ENCODE results near the gene CACNA1S. TPM values are rescaled to one million over a fixed set of nuclear protein-coding genes. Genes with fewer than 3 reads are reported as not detected.
A peak's percentile ranks its signal among the peaks of the same experiment; 100 is the strongest.

Gene CACNA1S
- polyA plus RNA-seq, 1 donor from 2014 or later: not detected

GRCh38 chr1:201114245-201115131 is 2.3 kb upstream of the CACNA1S start:
- Mint-ChIP-seq H3K36me3 (peaks cover 2% of the 10 kb centered on the region), H3K9me3 (no peaks in the 10 kb centered on the region), H3K4me1 (peaks cover 2 to 7% (median 4%) of the 10 kb centered on the region in 3 donors), H3K4me3 (peak overlapping the region; percentile 69 to 94 (median 86)), H3K27me3 (peaks cover 34% of the 10 kb centered on the region), H3K27ac (peak overlapping the region in 2 of 3 donors; percentile 10 to 90)

- Mint-ChIP-seq H3K4me1 (peaks cover 2 to 7% (median 2%) of the 10 kb centered on the region in 3 donors), H3K27ac (peak overlapping the region in 1 of 3 donors; percentile 90), H3K27me3 (peaks cover 32% of the 10 kb centered on the region), H3K9me3 (no peaks in the 10 kb centered on the region), H3K4me3 (peak overlapping the region; percentile 69 to 94 (median 86)), H3K36me3 (peaks cover 2% of the 10 kb centered on the region)
Observed at GRCh38 chr1:201113451-201114244, 1.4 kb upstream of the CACNA1S start.

GRCh38 chr1:201112926-201113325 is 700 bp upstream of the CACNA1S start:
- Mint-ChIP-seq H3K27ac (no peak overlapping the region), H3K9me3 (no peaks in the 10 kb centered on the region), H3K4me3 (peak overlapping the region in 3 of 4 donors; percentile 45 to 61 (median 49)), H3K27me3 (peaks cover 32% of the 10 kb centered on the region), H3K4me1 (peaks cover 2 to 7% (median 2%) of the 10 kb centered on the region in 3 donors), H3K36me3 (peaks cover 2% of the 10 kb centered on the region)

GRCh38 chr1:201111672-201112071 is 554 bp downstream of the CACNA1S start:
- H3K27me3 Mint-ChIP-seq: peaks cover 26% of the 10 kb centered on the region
- H3K4me3 Mint-ChIP-seq: no peak overlapping the region
- H3K4me1 Mint-ChIP-seq: peaks cover 2 to 7% (median 2%) of the 10 kb centered on the region in 3 donors
- no peak overlapping the region for H3K27ac Mint-ChIP-seq
- H3K36me3 Mint-ChIP-seq: peaks cover 2% of the 10 kb centered on the region
- no peaks in the 10 kb centered on the region for H3K9me3 Mint-ChIP-seq

GRCh38 chr1:201111156-201111555 is 1.1 kb downstream of the CACNA1S start:
- Mint-ChIP-seq H3K27ac (no peak overlapping the region), H3K36me3 (peaks cover 2% of the 10 kb centered on the region), H3K27me3 (peaks cover 23% of the 10 kb centered on the region), H3K4me3 (no peak overlapping the region), H3K9me3 (no peaks in the 10 kb centered on the region), H3K4me1 (peaks cover 2 to 7% (median 2%) of the 10 kb centered on the region in 3 donors)

- Mint-ChIP-seq H3K4me3 (peak overlapping the region in 1 of 4 donors; percentile 52), H3K9me3 (no peaks in the 10 kb centered on the region), H3K4me1 (peaks cover 2 to 7% (median 2%) of the 10 kb centered on the region in 3 donors), H3K27me3 (peaks cover 18% of the 10 kb centered on the region), H3K27ac (no peak overlapping the region), H3K36me3 (peaks cover 2% of the 10 kb centered on the region)
Observed at GRCh38 chr1:201110616-201111015, 1.6 kb downstream of the CACNA1S start.

GRCh38 chr1:201110138-201110537 is 2.1 kb downstream of the CACNA1S start:
- no peaks in the 10 kb centered on the region for H3K9me3 Mint-ChIP-seq
- peaks cover 17% of the 10 kb centered on the region for H3K27me3 Mint-ChIP-seq
- H3K4me1 Mint-ChIP-seq: peaks cover 2 to 7% (median 2%) of the 10 kb centered on the region in 3 donors
- peak overlapping the region in 1 of 4 donors; percentile 52 for H3K4me3 Mint-ChIP-seq
- no peak overlapping the region for H3K27ac Mint-ChIP-seq
- peaks cover 2% of the 10 kb centered on the region for H3K36me3 Mint-ChIP-seq

- peaks cover 2% of the 10 kb centered on the region for H3K36me3 Mint-ChIP-seq
- H3K4me3 Mint-ChIP-seq: no peak overlapping the region
- no peak overlapping the region for H3K27ac Mint-ChIP-seq
- peaks cover 2 to 7% (median 2%) of the 10 kb centered on the region in 3 donors for H3K4me1 Mint-ChIP-seq
- H3K27me3 Mint-ChIP-seq: peaks cover 17% of the 10 kb centered on the region
- H3K9me3 Mint-ChIP-seq: no peaks in the 10 kb centered on the region
Observed at GRCh38 chr1:201109651-201110050, 2.6 kb downstream of the CACNA1S start.

GRCh38 chr1:201108614-201109013 is 3.6 kb downstream of the CACNA1S start:
- Mint-ChIP-seq H3K36me3 (no peaks in the 10 kb centered on the region), H3K9me3 (no peaks in the 10 kb centered on the region), H3K27me3 (peaks cover 10% of the 10 kb centered on the region), H3K27ac (no peak overlapping the region), H3K4me3 (no peak overlapping the region), H3K4me1 (no peaks in the 10 kb centered on the region)

GRCh38 chr1:201105688-201106087 is 6.5 kb downstream of the CACNA1S start:
- Mint-ChIP-seq H3K4me1 (no peaks in the 10 kb centered on the region), H3K36me3 (no peaks in the 10 kb centered on the region), H3K4me3 (no peak overlapping the region), H3K9me3 (no peaks in the 10 kb centered on the region), H3K27ac (no peak overlapping the region), H3K27me3 (no peaks in the 10 kb centered on the region)

- H3K27ac Mint-ChIP-seq: no peak overlapping the region
- H3K4me1 Mint-ChIP-seq: no peaks in the 10 kb centered on the region
- no peaks in the 10 kb centered on the region for H3K9me3 Mint-ChIP-seq
- H3K27me3 Mint-ChIP-seq: no peaks in the 10 kb centered on the region
- no peak overlapping the region for H3K4me3 Mint-ChIP-seq
- no peaks in the 10 kb centered on the region for H3K36me3 Mint-ChIP-seq
Observed at GRCh38 chr1:201104141-201104540, 8.1 kb downstream of the CACNA1S start.

- no peaks in the 10 kb centered on the region for H3K36me3 Mint-ChIP-seq
- H3K27ac Mint-ChIP-seq: no peak overlapping the region
- H3K4me1 Mint-ChIP-seq: no peaks in the 10 kb centered on the region
- H3K4me3 Mint-ChIP-seq: no peak overlapping the region
- no peaks in the 10 kb centered on the region for H3K9me3 Mint-ChIP-seq
- H3K27me3 Mint-ChIP-seq: no peaks in the 10 kb centered on the region
Observed at GRCh38 chr1:201103666-201104065, 8.6 kb downstream of the CACNA1S start.

GRCh38 chr1:201100169-201100930 is 11.9 kb downstream of the CACNA1S start:
- no peaks in the 10 kb centered on the region for H3K9me3 Mint-ChIP-seq
- H3K4me1 Mint-ChIP-seq: peaks cover 0 to 4% (median 0%) of the 10 kb centered on the region in 3 donors
- no peak overlapping the region for H3K4me3 Mint-ChIP-seq
- H3K27me3 Mint-ChIP-seq: peaks cover 2% of the 10 kb centered on the region
- no peaks in the 10 kb centered on the region for H3K36me3 Mint-ChIP-seq
- H3K27ac Mint-ChIP-seq: no peak overlapping the region

- Mint-ChIP-seq H3K27ac (no peak overlapping the region), H3K4me3 (no peak overlapping the region), H3K9me3 (no peaks in the 10 kb centered on the region), H3K36me3 (no peaks in the 10 kb centered on the region), H3K27me3 (peaks cover 2% of the 10 kb centered on the region), H3K4me1 (peaks cover 0 to 4% (median 0%) of the 10 kb centered on the region in 3 donors)
Observed at GRCh38 chr1:201098992-201099677, 13.1 kb downstream of the CACNA1S start.

All from IgD-negative memory B cell (primary cell).